Cardiac muscle cell (in vitro differentiated cells and primary cell): ENCODE results near the gene GPM6B. TPM values are rescaled to one million over a fixed set of nuclear protein-coding genes. Genes with fewer than 3 reads are reported as not detected.

ENCODE experiments used
- DNase-seq, 2 donors: peaks; one replicate each; pipeline versions ENCODE4 v3.0.0 to v3.0.0-alpha.2; 2010 to 2017; ENCODE audit warnings: low read depth in 1 of 2, low spot score in 1 of 2
- H3K27ac ChIP-seq: fragments of 200-600 bp; sonication (generic); 2 replicates; pipeline ENCODE4 v1.5.1; 2016
- H3K27me3 ChIP-seq: fragments of 200-600 bp; sonication (generic); 2 replicates; pipeline ENCODE4 v1.6.0; 2016; ENCODE audit warnings: control low read depth
- H3K36me3 ChIP-seq: fragments of 200-600 bp; sonication (generic); 2 replicates; pipeline ENCODE4 v1.5.1; 2016; ENCODE audit warnings: control low read depth
- H3K4me1 ChIP-seq: fragments of 200-600 bp; sonication (generic); 2 replicates; pipeline ENCODE4 v1.8.1; 2017; ENCODE audit warnings: low read depth, mild to moderate bottlenecking, mixed run types
- H3K4me3 ChIP-seq: fragments of 200-600 bp; sonication (generic); 2 replicates; pipeline ENCODE4 v1.5.1; 2016; ENCODE audit warnings: mild to moderate bottlenecking
- H3K9me3 ChIP-seq: fragments of 200-600 bp; sonication (generic); 2 replicates; pipeline ENCODE4 v1.5.1; 2017; ENCODE audit warnings: low read depth, mild to moderate bottlenecking, control low read depth
- polyA plus RNA-seq: library from polyadenylated mRNA; unstranded; fragments of >200 nt; fragmentation: Nextera tagmentation; extraction: Ambion mirVana; gene quantifications from 2 replicates; pipeline ENCODE4 v1.2.1, GENCODE V29; 2016
- total RNA-seq: library from RNA; depleted of rRNA; stranded (reverse); fragments of >200 nt; gene quantifications from 2 replicates; pipeline ENCODE4 v1.2.3, GENCODE V29; 2016
- TF ChIP-seq, protein P1 (sequence below): IDR thresholded peaks from 2 replicates; pipeline ENCODE4 v1.5.1; 2012; ENCODE audit warnings: low read depth, mild to moderate bottlenecking, low read length

The GPM6B gene
- total and polyA plus RNA-seq, 2 experiments from 2014 or later: 3.4 to 8.7 TPM

DNA sequence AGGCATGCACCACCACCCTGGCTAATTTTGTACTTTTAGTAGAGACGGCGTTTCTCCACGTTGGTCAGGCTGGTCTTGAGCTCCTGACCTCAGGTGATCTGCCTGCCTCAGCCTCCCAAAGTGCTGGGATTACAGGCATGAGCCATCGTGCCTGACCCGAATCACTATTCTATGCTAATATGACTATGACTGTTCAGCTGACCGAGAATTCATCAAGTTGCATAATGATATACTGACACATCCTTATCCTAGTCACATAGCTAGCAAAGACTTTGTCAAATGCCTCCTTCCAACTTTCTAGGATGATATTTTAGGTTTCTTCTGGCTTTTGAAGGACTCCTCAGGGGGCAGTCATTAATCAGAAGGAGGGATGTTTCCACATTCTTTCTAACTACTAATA is 4.8 kb upstream of the GPM6B start:
- Histone ChIP-seq H3K36me3 (no peaks in the 10 kb centered on the region), H3K9me3 (no peaks in the 10 kb centered on the region), H3K4me3 (no peak overlapping the region), H3K27me3 (no peaks in the 10 kb centered on the region), H3K27ac (no peak overlapping the region), H3K4me1 (no peaks in the 10 kb centered on the region)
- no peak for DNase-seq
- TF ChIP-seq, protein P1, sequence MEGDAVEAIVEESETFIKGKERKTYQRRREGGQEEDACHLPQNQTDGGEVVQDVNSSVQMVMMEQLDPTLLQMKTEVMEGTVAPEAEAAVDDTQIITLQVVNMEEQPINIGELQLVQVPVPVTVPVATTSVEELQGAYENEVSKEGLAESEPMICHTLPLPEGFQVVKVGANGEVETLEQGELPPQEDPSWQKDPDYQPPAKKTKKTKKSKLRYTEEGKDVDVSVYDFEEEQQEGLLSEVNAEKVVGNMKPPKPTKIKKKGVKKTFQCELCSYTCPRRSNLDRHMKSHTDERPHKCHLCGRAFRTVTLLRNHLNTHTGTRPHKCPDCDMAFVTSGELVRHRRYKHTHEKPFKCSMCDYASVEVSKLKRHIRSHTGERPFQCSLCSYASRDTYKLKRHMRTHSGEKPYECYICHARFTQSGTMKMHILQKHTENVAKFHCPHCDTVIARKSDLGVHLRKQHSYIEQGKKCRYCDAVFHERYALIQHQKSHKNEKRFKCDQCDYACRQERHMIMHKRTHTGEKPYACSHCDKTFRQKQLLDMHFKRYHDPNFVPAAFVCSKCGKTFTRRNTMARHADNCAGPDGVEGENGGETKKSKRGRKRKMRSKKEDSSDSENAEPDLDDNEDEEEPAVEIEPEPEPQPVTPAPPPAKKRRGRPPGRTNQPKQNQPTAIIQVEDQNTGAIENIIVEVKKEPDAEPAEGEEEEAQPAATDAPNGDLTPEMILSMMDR: no peak

DNA sequence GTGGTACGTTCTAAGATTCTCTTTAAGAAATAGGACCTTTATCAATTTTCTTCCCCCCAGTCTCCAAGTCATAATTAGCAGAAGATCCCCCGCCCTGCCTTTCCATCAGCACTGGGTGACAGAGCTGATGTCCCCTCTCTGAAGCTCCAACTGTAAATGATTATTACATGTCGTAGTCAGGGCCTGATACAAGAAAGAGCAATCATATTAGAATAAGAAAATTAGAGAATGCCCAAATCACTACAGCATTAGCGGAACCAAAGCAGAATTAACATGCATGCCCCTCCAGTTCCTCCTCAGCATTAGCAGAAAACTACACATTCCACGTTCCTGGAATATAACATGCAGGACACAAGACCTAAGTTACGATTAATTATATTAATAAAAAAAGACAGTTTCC is 717 bp downstream of the GPM6B start:
- no peak overlapping the region for H3K4me3 ChIP-seq
- no peaks in the 10 kb centered on the region for H3K27me3 ChIP-seq
- H3K27ac ChIP-seq: no peak overlapping the region
- no peaks in the 10 kb centered on the region for H3K4me1 ChIP-seq
- H3K36me3 ChIP-seq: no peaks in the 10 kb centered on the region
- H3K9me3 ChIP-seq: no peaks in the 10 kb centered on the region
- TF ChIP-seq, protein P1: no peak
- DNase-seq: no peak

DNA sequence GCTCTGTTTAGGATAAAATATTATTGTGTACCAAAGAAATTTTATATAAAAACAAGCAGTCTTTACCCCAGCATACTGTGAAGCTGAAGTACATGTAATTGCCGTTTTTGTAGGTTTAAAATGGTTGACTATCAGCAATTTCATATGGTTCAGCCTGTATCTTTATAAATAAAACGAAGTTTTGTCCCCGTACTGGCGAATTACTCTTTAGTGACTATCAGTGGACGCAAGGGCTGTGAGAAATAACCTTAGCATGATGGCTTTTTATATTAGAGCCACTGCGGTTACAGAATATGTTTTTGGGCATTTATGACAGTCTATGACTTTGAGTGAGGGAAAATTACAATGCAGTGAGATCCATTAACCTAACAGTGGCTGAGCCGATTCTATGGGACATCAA is 1.2 kb downstream of the GPM6B start:
- Histone ChIP-seq H3K4me1 (no peaks in the 10 kb centered on the region), H3K9me3 (no peaks in the 10 kb centered on the region), H3K27ac (no peak overlapping the region), H3K4me3 (no peak overlapping the region), H3K36me3 (no peaks in the 10 kb centered on the region), H3K27me3 (no peaks in the 10 kb centered on the region)
- TF ChIP-seq, protein P1: no peak
- no peak for DNase-seq

DNA sequence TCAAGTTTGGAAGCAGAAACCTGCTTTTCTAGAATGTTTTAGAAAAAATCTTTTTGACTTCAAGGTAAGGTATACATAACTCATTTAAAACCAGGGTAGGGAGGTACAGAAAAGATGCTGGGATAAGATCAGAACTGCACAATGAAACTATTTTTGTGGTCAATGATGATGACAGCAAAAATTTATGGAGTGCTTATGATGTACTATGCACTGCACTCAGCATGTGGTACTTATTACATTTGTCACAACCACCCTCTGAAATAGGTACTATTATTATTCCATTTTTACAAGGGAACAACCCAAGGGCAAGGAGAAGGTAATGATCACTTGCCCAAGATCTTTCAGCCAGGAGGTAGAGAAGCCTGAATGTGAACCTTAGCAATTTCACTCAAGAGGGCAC is 8.0 kb downstream of the GPM6B start:
- Histone ChIP-seq H3K27ac (no peak overlapping the region), H3K27me3 (no peaks in the 10 kb centered on the region), H3K9me3 (no peaks in the 10 kb centered on the region), H3K4me3 (no peak overlapping the region), H3K4me1 (no peaks in the 10 kb centered on the region), H3K36me3 (no peaks in the 10 kb centered on the region)
- DNase-seq: no peak
- TF ChIP-seq, protein P1: no peak

DNA sequence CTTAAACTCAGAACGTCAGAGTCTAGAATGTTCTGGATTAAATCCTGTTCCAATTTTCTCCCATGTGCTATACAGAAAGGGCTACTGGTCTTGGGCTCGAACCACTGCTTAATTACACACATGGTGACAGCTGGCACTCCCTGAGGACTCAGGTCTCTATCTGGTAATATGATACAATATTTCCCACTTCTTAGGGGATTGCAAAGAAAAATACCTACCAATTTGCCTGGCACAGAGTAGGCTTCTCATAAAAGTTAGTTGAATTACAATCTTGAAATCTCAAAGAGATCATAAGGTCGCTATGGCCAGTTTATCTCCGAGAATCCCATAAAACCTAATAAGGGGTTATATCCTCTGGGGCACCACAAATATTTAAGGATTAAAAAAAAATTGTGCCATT is 8.6 kb downstream of the GPM6B start:
- Histone ChIP-seq H3K9me3 (no peaks in the 10 kb centered on the region), H3K36me3 (no peaks in the 10 kb centered on the region), H3K27ac (no peak overlapping the region), H3K4me3 (no peak overlapping the region), H3K27me3 (no peaks in the 10 kb centered on the region), H3K4me1 (no peaks in the 10 kb centered on the region)
- TF ChIP-seq, protein P1: no peak
- DNase-seq: no peak

DNA sequence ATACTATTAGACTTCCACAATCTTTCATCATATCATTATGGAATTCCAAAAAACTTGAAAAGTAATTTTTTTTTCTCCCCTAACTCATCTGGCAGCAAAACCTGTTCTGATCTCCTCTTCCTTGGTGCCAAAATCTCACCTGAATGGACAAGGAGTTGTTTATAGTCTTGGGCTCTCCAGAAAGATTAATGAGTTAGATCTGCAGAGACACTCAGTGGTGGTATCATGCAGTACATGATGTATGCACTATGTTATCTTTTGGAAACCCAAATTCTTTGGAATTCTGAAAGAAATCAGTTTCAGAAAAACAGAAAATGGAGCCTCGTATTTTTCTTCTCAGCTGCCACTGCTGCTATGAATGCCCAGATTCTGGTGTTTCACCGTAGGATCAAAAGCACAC is 11.7 kb downstream of the GPM6B start:
- Histone ChIP-seq H3K9me3 (no peaks in the 10 kb centered on the region), H3K27ac (no peak overlapping the region), H3K36me3 (no peaks in the 10 kb centered on the region), H3K27me3 (no peaks in the 10 kb centered on the region), H3K4me3 (no peak overlapping the region), H3K4me1 (no peaks in the 10 kb centered on the region)
- DNase-seq: no peak
- TF ChIP-seq, protein P1: no peak
